Measurements from ENCODE around the gene CGNL1.

Gene CGNL1

DNA sequence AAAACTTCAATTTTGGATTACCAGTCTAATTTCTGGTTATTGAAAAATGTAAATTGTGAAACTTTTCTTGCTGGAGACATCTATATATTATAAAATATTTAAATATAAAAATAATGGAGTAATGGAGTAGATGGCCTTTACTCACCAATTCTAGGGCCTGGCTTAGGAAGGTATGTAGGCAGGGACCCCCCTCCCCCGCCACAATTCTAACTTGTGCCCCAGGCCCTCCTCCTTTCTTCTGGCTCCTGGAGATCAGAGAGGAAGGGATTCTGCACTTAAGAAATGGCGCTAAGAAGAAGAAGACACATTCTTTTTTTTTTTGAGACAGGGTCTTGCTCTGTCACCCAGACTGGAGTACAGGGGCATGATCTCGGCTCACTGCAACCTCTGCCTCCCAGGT, 49.5 kb downstream of the CGNL1 start:
- TF ChIP-seq, protein P1, sequence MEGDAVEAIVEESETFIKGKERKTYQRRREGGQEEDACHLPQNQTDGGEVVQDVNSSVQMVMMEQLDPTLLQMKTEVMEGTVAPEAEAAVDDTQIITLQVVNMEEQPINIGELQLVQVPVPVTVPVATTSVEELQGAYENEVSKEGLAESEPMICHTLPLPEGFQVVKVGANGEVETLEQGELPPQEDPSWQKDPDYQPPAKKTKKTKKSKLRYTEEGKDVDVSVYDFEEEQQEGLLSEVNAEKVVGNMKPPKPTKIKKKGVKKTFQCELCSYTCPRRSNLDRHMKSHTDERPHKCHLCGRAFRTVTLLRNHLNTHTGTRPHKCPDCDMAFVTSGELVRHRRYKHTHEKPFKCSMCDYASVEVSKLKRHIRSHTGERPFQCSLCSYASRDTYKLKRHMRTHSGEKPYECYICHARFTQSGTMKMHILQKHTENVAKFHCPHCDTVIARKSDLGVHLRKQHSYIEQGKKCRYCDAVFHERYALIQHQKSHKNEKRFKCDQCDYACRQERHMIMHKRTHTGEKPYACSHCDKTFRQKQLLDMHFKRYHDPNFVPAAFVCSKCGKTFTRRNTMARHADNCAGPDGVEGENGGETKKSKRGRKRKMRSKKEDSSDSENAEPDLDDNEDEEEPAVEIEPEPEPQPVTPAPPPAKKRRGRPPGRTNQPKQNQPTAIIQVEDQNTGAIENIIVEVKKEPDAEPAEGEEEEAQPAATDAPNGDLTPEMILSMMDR (conservative IDR thresholded peaks at IDR 0.05; ENCODE audit: low read depth, low read length) = no peak
- H3K4me3 ChIP-seq (ENCODE audit: low read depth, low read length) = no peak overlapping the region

GRCh38 chr15:57427367-57427821, 51.1 kb downstream of the CGNL1 start:
- H3K4me3 ChIP-seq (ENCODE audit: low read depth, low read length) = no peak overlapping the region
- TF ChIP-seq, protein P1 (conservative IDR thresholded peaks at IDR 0.05; ENCODE audit: low read depth, low read length) = no peak
- peak; percentile 16 for DNase-seq (ENCODE audit: low read depth)

More for the DNA sequence above, 49.5 kb downstream of the CGNL1 start:
- DNase-seq (ENCODE audit: low read depth) = no peak

DNA sequence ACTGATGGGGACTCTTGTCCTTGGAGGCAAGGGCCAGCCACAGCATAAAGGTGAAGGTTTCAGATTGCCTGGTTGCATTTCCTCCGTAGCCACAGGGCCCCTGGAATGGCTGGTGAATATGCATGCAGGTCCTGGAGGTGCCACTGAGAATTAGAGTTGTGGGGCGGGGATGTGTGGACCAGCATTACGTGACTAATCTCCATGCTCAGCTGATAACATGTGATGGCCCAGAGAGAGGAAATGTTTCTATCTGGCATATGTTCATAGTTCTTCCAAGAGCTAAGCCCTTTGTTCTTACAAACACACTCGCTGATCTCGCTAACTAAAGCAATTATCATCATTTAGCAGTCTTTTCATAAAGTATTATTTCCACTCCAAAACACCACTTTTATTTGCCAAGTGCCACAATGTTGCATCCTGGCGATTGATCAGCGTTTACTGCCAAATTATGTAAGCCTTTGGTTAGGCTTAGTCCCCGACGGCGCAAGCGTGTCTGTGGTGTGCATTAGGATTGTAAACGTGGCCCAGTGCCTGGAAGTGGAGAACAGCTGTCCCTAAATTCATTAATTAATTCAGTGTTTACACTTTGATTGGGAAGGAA, 55.9 kb downstream of the CGNL1 start:
- DNase-seq (ENCODE audit: low read depth) = no peak

DNA sequence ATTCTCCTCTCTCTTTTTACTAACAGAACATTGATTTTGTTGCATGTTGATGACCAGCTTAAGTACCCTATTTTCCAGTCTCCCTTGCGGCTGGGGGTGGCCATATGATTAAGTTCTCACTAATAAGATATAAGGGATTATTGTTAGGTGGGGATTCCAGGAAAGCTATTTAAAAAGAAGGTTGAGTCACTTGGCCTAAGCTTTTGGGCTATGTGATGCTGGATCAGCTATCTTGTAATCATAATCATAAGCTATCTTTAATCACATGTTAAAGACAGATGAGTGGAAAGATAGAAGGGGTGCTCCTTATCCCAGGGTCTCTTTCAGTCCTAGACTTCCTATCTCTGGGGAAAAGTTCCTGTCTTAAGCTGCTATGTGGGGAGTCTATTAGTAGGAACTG, 59.9 kb downstream of the CGNL1 start:
- DNase-seq (ENCODE audit: low read depth) = no peak
- H3K4me3 ChIP-seq (ENCODE audit: low read depth, low read length) = no peak overlapping the region
- TF ChIP-seq, protein P1 (conservative IDR thresholded peaks at IDR 0.05; ENCODE audit: low read depth, low read length) = no peak

More for the DNA sequence above, 55.9 kb downstream of the CGNL1 start:
- TF ChIP-seq, protein P1 (conservative IDR thresholded peaks at IDR 0.05; ENCODE audit: low read depth, low read length) = no peak
- no peak overlapping the region for H3K4me3 ChIP-seq (ENCODE audit: low read depth, low read length)

GRCh38 chr15:57436961-57437360, 60.7 kb downstream of the CGNL1 start:
- DNase-seq (ENCODE audit: low read depth) = no peak
- H3K4me3 ChIP-seq (ENCODE audit: low read depth, low read length) = no peak overlapping the region
- TF ChIP-seq, protein P1 (conservative IDR thresholded peaks at IDR 0.05; ENCODE audit: low read depth, low read length) = no peak

GRCh38 chr15:57437564-57437963, 61.3 kb downstream of the CGNL1 start:
- no peak overlapping the region for H3K4me3 ChIP-seq (ENCODE audit: low read depth, low read length)
- no peak for DNase-seq (ENCODE audit: low read depth)
- TF ChIP-seq, protein P1 (conservative IDR thresholded peaks at IDR 0.05; ENCODE audit: low read depth, low read length) = no peak

DNA sequence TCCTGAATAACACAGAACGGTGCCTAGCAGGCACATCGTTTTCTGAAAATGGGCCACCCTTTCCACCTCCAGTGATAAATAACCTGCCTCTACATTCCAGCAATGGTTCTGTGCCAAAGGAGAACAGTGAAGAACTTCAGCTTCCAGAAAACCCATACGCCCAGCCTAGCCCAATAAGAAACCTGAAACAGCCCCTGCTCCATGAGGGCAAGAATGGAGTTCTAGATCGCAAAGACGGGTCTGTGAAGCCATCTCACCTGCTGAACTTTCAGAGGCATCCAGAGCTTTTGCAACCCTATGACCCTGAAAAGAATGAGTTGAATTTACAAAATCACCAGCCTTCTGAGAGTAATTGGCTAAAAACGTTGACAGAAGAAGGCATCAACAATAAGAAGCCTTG, 61.9 kb downstream of the CGNL1 start:
- no peak for DNase-seq (ENCODE audit: low read depth)
- TF ChIP-seq, protein P1 (conservative IDR thresholded peaks at IDR 0.05; ENCODE audit: low read depth, low read length) = no peak
- H3K4me3 ChIP-seq (ENCODE audit: low read depth, low read length) = no peak overlapping the region
